Measurements from ENCODE around the gene RPLP2.
A peak's percentile ranks its signal among the peaks of the same experiment; 100 is the strongest.

RPLP2 gene

DNA sequence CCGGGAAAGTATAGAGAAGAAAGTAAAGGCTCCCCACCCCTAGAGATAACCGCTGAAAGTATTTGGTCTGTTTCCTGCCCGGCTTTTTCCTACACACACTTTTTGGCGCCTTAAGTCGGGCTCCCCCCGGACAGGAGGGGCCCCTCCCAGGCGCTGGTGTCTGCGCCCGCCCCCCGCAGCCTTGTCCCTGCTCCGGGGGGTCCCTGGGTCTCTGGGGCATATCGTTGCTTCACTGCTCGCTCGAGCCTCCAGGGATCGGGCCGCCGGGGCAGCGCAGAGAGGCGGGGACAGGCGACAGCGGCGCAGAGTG lies 17.0 kb downstream of the RPLP2 start:
- DNase-seq = no peak

DNA sequence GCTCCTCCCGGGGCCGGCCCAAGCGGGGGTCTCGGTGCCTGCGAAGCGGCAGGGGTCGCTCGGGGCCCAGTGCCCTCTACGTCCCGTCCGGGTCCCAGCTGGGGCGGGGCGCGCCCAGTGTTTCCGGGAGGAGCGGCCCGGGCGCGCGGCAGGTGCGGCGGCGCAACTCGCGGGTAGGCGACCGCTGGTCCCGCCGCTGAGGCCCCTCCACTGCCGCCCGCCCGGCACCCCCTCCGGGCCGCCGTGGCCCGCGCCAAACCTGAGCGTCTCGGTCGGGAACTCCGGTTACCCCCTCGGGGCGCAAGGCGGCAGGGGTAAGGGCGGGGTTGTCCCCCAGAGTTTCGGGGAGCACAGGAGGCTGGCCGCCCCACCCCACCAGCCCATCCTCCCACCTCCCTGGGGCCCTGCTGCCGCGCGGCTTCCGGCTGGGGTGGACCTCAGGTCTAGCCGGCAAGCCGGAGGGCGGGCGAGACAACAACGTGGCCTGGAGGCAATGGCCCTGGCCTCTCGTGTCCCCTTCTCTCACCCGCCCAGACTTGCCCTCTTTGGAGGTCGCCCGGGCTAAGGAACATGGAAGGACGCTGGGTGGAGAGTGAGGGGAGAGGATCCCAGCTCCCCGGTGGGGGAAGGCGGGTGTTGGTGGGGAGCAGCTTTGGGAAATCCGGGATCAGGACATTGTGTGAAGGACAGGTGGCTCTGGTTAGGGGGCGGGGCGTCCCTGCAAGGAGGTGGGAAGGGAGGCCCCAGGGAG lies 17.6 kb downstream of the RPLP2 start:
- no peak for DNase-seq

DNA sequence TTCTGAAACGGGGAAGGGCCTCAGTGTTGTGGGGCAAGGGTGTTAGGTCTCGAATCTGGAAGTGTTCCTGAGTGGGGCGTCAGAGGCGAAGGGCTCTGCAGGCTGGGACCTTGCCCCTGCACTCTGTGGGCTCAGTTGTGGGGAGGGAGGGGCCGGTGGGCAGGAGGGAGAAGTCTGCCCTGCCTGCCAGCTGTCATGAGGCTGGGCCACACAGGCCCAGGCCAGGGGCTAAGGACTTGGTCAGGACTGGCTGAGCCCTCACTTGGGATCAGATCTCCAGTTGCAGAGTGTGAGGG lies 18.1 kb downstream of the RPLP2 start, which contains the start of gene CRACR2B:
CRACR2B (plus strand) TSS at position 23 of the 296 bp plus-strand sequence. CDS start 689 bp downstream, outside the sequence.
- DNase-seq = no peak

DNA sequence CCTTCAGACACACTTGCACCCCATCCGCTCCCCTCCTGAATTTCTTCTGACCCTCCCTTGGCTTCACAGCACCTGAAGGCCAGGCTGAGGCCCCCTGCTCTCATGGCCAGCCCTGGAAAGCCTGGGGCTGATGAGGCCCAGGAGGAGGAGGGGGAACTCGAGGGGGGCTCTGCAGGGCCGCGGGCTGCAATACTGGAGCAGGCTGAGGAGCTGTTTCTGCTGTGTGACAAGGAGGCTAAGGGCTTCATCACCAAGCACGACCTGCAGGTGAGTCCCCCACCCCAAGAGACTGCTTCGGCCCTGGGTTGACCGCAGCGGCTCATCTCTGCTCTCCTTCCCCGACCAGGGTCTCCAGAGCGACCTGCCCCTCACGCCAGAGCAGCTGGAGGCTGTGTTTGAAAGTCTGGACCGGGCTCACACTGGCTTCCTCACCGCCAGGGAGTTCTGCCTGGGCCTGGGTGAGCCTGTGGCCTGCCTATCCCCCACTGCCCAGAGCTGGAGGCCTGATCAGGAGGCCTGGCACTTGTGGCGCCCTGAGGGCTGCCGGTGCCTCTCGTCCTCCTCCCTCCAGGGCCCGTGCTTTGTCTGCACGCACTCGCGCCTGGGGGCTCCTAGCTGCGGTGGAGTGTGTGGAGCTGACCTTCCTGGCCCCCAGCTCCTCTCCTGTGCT lies 18.9 kb downstream of the RPLP2 start:
- DNase-seq = no peak

DNA sequence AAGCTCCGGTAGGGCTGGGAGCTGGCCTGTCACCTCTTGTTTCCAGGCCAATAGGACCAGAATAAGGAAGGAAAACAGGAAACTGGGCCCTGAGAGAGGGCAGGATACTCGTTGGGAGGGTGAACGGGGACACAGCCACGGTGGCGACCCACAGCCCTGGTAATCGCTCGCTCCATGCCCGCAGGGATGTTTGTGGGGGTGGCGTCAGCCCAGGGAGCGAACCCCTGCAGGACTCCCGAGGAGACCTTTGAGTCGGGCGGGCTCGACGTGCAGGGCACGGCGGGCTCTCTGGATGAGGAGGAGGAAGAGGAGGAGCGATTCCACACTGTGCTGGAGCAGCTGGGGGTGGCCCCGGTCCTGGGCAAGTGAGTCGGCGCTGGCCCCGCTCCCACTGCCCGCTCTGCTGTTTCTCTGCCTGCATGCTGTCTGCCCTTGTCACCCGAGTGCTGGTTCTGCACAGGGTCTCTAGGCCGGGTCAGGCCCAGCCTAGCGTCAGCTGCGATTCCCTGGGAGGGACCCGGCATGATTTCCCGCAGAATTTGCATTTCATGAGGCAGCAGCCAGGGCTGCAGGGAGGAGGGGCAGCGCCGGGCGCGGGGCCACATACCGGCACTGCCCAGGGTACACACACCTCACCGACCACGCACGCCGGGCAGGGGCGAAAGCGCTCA lies 19.5 kb downstream of the RPLP2 start:
- no peak for DNase-seq

DNA sequence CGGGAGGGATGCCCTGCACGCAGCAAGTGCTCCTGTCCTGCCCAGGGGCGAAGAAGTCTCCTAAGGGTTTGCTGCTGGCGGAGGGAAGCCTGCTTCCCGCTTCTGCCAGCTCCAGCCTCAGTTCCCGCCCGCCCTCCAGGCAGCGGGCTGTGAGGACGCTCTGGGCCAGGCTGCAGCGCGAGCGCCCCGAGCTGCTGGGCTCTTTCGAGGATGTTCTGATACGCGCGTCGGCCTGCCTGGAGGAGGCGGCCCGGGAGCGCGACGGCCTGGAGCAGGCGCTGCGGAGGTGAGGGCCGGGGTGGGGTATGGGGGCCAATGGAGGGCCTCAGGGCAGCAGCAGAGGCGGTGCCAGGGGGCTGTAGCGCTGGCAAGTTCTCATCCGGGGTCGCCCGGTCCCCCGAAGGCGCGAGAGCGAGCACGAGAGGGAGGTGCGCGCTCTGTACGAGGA lies 20.1 kb downstream of the RPLP2 start:
- DNase-seq = no peak

DNA sequence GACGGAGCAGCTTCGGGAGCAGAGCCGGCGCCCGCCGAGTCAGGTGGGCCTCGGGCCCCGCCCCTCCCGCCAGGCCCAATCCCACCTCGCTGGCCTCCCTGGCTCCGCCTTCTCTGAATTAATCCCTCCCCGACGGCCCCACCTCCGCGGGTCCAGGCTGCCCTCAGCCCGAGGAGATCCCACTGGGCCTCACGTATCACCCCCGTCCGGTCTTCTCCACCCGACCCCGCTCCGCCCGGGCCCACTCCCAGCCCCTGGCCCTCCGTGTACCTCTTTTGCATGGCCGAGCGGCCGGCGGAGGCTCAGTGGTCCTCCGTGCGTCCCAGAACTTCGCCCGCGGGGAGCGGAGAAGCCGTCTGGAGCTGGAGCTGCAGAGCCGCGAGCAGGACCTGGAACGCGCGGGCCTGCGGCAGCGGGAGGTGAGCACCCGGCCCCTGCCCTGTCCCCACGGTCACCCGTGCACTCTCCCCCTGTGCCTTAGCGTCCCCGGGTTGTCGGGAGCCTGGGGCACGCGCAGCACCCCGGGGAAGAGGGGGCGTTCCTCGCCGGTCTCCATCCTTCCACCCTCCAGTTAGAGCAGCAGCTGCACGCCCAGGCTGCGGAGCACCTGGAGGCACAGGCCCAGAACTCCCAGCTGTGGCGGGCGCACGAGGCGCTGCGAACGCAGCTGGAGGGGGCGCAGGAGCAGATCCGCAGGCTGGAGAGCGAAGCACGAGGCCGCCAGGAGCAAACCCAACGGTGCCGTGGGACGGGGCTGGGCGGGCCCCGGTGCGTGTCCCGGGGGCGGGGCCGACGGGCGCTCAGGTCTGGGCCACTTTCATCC lies 20.7 kb downstream of the RPLP2 start:
- peak; percentile 62 for DNase-seq

DNA sequence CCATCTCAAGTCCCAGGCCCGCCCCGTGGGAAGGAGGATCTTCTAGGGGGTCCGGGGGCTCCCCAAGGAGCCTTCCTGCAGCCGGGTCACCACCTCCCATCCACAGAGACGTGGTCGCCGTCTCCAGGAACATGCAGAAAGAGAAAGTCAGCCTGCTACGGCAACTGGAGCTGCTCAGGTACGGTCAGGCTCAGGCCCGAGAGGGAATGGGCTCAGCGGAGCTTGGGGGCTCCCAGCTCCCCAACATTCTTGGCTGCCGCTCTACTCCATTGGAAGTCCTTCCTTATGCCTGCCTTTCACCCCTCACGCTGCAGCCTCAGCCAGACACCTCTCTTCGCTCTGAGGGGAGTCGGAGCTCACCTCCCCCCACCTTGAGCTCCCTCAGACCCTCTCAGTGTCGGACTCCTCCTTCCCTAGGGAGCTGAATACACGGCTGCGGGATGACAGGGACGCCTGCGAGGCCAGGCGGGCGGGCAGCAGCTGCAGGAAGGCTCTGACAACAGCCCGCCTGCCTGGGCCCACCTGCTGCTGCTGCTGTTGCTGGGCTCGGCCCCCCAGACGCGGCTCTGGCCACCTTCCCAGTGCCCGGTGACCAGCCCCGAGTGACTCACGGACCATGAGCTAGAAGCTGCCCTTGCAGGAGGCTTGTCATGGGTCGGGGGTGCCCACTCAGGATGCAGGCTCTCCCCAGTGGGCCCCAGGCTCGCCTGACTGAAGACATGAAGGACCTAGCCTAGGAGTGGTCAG lies 21.5 kb downstream of the RPLP2 start:
- DNase-seq = no peak

DNA sequence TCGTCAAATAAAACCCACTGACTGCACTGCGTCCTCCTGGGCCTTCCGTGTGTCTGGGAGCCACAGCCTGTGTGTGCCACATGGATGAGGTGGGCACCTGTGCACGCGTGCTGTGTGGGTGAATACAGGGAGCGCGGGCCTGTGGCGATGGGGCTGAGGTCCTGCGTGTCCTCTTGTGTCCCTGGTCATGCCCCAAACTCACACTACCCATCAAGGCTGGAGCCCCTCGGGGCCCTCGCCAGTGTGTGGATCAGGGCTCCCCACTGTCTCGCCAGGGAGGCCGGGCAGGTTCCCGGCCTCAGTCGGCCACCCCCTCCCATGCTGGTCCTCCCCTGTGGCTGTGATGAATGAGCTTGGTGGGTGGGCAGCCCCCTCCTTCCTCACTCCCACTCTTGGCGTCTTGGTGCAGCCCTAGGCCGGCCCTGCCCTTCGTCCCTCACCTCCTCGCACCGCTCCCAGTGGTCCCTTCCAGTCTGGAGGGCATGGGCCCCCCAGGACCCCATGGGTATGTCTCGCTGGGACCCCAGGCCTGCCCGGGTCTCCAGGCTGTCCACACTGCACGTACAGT lies 22.3 kb downstream of the RPLP2 start:
- no peak for DNase-seq

DNA sequence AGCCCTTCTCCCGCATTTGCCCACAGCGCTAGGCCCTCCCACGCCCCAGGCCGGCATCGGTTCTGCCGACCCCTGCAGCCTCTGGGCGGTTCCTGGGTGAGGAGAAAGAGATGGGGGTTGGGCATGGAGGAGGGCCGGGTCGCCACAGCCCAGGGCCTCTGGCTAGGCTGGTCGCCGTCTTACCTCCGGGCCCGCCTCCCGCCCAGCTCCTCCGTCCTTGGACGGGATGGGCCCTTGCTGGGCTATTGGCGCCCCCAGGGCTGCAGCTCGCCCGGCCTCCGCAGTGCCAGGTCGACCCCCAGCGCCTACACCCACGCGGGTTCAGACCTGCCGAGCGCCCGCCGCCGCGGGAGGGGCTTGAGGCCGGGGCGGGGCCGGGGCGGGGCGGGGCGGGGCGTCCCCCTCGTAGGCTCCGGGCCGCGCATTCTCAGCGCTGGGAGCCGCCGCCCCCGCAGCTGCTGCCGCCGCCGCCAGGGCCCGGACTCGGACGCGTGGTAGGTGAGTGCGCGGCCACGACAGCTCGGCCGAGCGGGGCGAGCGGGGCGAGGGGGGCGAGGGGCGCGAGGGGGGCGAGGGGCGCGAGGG lies 22.9 kb downstream of the RPLP2 start, which contains the start of gene CD151:
CD151 (plus strand) TSS at position 424 of the 585 bp plus-strand sequence. CDS start 3,118 bp downstream, outside the sequence.
- DNase-seq = peak; percentile 36

DNA sequence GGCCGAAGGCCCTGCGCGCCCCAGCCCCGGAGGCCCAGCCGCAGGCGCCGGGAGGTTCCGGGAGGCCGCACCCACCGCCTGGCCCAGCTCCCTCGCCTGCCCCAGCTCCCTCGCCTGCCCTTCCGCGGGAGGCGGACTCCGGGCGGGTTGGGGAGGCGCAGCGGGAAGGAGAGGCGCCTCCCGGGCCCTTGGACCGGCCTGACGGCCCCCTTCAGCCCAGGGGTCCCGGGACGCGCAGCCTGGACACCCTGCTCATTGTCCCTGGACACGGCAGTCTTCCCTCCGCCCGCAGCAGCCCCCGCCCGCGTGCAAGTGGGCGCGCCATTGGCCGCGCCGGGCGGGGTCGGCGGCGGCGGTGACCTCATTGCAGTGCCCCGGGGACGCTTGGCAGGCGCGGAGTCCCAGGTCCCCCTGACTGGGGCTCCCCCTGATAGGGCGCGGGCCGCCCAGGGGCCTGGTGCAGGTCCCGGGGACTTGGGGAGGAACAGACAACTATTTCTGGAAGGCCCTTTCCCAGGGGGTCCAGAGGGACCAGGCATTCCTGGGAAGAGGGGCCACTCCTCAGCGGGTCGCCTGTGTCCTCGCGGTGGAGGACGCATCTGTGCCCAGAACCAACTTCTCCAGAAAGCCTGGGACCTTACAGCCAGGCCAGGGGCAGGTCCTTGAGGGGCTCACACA lies 23.5 kb downstream of the RPLP2 start:
- no peak for DNase-seq

DNA sequence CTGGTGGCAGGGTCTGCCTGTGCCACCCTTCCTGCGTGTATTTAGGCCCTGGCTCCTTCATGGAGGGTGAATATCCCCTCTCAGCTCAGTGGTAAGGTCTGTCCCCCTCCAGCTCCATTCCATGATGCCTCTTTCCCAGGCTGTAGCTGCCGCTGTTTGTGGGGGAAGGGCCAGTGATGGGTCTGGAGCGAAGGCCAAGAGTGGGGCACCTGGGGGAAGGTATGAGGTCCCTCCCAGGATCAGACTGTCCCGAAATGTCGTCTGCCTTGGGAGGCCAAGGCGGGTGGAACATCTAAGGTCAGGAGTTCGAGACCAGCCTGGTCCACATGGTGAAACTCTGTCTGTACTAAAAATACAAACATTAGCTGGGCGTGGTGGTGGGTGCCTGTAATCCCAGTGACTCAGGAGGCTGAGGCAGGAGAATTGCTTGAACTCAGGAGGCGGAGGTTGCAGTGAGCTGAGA lies 24.1 kb downstream of the RPLP2 start:
- no peak for DNase-seq

DNA sequence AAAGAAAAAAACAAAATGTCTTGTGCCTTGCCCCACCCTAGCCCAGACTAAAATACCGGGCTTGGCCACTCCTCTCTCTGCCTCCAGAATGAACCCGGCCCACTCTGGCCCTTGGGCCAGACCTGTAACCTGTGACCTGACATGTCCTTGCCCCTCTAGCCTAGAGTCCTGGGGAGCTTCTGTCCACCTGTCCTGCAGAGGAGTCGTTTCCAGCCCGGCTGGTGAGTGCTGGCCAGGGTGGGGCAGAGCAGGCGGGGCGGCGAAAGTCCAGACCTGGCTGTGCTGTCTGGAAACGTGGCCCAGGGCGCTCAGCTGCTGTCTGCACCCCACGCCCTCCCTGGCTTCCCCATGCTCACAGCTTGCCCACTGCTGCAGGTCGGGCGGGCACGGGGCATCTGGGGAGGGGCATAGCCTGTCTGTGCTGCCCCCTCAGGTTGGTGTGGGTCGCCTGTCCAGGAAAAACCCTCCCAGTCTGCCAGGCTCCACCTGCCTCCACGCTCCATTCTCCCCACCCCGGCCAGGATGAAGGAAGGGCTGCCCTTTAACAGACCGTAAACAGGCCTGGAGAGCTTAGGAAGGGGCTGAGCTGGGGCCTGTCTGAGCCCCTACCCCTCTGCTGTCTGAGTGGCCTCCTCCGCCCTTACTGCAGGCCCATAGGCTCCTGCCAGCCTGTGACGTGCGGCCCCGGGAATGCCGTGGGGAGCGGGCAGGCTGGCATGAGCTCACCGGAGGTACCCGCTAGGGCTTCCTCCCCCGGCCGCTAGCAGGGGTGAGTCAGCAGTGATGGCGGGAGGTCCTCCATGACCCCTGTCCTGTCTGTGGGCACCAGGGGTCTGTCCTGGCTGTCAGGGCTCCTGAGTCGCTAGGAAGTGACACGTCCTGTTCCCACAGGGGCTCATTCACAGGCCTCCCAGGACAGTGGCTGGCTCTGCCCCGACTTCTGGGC lies 24.9 kb downstream of the RPLP2 start:
- DNase-seq = peak; percentile 42

DNA sequence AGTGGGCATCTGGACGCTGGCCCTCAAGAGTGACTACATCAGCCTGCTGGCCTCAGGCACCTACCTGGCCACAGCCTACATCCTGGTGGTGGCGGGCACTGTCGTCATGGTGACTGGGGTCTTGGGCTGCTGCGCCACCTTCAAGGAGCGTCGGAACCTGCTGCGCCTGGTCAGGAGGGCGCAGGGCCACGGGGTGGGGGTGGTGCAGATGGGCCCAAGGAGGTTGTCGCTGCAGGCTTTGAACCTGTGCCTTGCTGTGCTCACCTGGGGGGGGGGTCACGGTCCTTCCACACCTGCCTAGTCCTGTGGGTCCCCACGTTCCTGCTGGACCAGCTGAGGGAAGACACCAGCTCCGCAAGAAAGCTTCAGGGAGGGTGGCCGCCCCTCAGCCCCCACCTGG lies 26.5 kb downstream of the RPLP2 start:
- no peak for DNase-seq

DNA sequence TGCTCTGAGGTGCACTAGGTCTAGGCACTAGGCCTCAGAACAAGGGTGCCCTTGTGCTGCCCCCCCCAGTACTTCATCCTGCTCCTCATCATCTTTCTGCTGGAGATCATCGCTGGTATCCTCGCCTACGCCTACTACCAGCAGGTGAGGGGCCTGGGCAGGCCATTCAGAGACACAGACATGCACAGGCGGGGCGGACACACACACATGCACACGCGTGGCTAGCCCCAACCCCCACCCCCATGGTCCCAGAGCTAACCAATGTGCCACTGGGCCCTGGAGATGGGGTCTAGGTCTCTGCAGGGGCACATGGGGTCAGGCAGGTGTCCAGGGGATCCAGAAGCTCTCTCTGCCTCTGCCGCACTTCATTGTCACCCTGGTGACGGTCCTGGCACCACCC lies 26.9 kb downstream of the RPLP2 start:
- no peak for DNase-seq

DNA sequence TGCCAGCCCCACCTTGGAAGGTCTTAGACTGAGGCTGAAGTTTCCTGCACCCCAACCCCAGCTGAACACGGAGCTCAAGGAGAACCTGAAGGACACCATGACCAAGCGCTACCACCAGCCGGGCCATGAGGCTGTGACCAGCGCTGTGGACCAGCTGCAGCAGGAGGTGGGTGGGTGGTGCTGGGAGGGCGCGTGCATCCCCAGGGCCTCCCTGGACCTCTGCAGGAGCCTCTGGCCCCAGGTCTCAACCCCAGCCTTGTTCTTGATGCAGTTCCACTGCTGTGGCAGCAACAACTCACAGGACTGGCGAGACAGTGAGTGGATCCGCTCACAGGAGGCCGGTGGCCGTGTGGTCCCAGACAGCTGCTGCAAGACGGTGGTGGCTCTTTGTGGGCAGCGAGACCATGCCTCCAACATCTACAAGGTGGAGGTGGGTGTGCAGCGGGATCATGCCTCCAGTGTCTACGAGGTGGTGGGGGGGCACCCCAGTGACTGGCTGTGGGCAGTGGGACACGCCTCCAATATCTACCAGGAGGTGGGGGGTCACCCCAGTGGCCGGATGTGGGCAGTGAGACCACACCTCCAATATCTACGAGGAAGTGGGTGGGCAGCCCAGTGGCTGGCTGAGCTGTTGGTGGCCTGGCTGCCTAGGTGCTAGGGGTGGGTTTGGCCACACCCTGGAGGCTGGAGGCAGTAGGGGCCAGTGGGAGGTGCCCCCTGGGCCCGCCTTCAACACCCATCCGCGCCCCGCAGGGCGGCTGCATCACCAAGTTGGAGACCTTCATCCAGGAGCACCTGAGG lies 27.6 kb downstream of the RPLP2 start:
- no peak for DNase-seq

DNA sequence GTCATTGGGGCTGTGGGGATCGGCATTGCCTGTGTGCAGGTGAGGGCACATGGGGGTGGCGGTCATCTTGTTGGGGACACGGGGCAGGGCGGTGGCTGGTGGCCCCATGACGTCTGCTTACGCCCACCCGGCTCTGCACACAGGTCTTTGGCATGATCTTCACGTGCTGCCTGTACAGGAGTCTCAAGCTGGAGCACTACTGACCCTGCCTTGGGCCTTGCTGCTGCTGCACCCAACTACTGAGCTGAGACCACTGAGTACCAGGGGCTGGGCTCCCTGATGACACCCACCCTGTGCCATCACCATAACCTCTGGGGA lies 28.2 kb downstream of the RPLP2 start:
- no peak for DNase-seq

DNA sequence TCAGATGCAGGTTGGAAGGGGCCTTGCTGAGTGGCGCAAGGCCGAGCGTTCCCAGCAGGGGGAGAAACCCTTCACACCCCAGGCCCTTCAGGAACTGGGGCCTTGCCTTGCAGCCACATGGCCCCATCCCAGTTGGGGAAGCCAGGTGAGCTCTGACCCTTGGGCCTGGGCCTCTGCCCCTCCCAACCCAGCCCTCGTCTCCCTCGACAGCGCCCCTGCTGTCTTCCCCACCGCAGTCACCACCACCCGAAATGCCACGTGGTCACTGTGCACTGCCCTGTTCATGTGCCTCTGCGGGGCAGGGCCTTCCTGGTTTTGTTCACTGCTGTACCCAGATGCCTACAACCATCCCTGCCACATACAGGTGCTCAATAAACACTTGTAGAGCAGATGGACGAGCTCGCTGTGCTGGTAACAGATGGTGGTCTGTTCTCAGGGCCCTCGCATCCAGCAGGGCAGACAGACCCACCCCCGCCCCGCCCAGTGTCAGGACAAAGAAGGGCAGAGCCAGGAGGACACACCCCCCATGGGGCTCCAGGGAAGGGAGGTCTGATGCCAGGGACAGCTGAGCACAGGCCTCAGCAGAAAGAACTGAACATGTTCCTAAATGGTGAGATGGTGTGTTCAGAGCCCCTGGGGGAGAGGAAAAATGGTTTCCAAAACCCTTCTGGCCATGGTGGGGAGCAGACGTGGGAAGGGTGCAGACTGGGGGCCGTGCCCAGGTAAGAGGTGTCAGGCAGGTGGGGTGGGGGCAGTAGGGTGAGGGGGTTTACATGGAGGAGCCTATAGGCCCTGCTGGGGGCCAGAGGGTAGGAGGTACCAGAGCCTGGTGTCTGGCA lies 28.9 kb downstream of the RPLP2 start:
- no peak for DNase-seq

All from CD4-positive, alpha-beta T cell treated with Interferon gamma for 1 hour (primary cell).